Measurements from ENCODE around the gene IMPDH1.

The IMPDH1 gene

DNA sequence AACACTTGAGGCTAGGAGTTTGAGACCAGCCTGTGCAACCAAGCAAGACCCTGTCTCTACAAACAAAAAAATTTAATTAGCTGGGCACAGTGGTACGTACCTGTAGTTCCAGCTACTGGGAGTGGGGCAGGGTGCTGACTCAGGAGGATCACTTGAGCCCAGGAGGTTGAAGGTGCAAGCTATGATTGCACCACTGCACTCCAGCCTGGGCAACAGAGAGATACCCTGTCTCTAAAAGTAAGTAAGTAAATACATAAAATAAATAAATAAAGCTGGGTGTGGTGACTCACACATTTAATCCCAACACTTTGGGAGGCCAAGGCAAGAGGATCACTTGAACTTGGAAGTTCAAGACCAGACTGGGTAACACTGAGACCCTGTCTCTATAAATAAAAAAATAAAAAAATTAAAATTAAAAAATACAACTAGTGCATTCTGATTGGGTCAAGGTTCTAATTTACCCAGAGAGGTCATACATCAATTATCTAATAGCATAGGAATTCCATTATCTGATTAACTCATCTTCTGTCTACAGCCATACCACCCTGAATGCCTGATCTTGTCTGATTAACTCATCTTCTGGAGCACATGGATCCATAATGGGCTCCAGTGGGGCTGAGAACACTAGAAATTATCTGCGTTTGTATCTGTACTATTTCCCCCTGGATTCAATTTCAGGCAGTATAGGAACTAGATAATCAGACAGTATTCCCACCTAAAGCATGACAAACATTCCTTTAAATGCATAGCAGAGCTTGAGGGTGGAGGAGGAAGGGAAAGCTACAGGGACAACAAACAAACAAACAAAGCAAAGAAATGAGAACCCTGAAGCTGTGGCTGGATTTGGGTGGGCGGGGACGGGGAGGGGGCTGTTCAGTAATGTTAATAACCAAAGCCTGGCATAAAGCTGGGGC, 24.9 kb upstream of the IMPDH1 start:
- DNase-seq (ENCODE audit: low read depth, low spot score) = no peak

DNA sequence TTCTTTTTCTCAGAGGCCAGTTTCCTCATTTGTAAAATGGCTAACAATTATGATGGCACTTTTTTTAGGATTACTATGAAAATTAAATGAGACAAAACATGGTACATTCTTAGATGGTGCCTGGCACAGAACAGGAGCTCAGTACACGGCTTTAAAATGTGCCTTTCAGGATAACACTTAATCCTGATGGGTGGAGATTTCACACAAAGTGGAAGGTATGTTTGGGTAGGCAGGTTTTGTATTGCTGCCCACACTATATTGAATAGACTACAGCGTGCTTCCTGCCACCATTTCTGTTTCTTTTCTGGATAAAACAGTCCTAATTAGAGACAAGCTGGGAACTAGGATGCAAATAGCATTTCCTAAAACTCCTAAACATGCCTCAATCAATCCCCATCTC, 22.0 kb upstream of the IMPDH1 start:
- DNase-seq (ENCODE audit: low read depth, low spot score) = no peak

DNA sequence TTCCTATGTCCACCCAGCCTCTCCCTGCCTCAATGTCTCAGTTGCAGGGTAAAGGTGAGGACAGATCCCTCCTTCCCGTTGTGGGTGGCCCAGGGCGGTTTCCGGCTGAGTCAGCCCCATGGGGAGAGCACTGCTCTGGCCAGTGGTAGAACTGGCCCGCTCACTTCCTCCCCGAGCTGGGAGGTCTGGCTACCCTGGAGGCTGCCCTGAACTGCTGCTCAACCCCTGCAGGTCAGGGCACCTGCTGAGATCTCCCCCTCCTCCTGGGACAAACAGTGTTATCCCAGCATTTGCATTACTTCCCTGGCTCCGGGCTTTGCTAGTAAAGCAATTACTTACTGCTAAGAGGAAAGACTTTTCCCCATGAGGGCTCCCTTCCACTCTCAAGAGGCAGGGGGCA, 21.4 kb upstream of the IMPDH1 start:
- DNase-seq (ENCODE audit: low read depth, low spot score) = no peak

DNA sequence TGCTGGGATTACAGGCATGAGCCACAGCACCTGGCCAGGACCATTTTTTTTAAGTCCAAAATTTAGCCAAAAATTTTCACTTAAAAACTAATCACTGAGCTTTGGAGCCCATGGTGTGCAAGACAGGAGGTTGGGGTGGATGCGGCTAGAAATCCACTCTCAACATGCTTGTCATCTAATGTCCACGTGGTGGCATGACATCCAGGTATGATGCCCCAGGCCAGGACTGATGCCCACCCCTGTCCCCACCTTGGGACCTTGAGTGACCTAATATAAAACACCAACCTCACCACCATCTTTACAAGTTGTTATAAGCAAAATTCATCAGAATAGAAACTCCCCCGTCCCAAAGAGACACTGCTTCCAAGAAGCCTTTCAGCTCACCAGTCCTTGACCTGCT, 20.4 kb upstream of the IMPDH1 start:
- DNase-seq (ENCODE audit: low read depth, low spot score) = no peak

DNA sequence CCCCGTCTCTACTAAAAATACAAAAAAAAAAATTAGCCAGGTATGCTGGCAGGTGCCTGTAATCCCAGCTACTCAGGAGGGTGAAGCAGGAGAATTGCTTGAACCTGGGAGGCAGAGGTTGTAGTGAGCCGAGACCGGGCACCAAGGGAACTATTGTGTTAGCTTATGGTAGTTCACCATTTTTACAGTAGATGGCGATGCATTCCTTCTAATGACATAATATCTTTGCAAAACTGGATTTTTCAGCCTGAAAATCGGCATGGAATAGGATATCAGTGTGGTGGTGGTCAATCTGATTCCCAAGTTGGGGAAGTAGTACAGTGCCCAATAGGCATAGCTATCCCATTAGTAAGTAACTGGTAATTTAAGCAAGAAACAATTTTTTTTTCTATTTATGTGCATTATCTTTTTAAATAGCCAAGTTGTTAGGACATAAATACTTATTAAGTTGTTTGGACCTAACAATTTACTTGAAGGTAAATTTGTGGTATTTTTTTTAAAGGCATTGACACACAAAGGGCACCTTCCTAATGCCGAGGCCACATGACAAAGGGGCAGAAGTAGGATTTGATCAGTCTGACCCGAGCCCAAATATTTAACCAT, 17.6 kb upstream of the IMPDH1 start:
- DNase-seq (ENCODE audit: low read depth, low spot score) = no peak

DNA sequence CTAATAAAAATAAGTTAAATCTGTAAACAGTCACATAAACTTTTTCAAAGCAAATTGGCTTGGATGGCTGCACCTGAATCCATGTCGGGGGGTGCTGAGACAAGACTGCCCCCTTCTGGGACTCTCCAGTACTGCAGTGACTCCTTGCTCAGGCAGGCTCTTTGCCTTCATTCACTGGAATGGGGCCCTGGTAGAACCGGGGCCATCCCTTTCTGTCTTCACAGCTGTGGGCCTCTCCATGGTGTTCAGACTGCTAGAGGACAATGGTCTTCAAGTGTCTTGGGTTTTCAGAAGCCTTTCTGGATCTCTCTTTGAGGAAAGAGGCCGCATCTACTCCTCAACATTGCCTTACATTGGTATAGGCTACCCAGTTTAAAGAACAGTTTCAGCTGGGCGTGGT, 16.1 kb upstream of the IMPDH1 start:
- no peak for DNase-seq (ENCODE audit: low read depth, low spot score)

DNA sequence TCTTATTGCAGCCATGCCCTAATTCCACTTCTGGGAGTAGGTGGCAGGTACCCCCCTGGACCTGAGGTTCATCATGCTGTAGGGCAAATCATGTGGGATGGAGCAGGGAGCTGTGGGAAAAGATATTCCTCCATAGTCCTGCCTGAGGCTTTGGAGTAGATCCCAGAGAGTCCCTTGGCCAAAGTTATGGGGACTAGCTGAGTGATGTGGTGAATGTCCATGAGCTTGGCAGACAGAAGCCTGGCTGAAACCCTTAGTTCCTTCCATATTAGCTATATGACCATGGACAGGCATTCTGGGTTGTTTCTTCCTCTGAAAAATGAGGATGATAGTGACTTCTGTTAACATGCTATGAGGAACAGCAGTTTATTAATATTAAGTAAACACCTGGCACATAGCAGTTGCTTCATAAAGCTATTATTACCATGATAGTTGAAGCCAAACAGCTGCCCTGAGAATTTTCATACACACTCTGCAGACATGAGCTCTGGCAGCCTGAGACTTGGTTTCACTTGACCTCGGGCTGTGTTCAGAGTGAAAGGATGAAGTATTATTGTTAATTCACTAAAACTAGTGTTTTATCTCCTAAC, 15.0 kb upstream of the IMPDH1 start:
- no peak for DNase-seq (ENCODE audit: low read depth, low spot score)

DNA sequence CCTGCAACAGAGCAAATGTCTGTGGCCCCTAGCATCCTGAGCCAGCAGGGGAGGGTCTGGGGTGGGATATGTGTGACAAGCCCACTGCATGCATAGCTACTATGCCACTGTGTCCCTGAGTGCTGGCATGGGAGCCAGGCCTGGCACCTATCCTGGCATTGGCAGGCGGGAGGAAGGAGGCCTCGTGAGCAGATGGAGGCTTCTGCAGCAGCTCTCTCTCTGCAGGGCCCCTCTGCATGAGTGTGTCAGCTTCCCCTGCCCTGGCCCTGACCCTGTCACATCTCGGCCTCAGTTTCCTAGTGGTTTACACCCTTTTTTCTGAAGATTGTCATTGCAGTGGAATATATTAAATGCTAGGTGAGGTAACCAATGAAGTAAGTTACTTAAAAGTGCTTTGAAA, 13.1 kb upstream of the IMPDH1 start:
- no peak for DNase-seq (ENCODE audit: low read depth, low spot score)

DNA sequence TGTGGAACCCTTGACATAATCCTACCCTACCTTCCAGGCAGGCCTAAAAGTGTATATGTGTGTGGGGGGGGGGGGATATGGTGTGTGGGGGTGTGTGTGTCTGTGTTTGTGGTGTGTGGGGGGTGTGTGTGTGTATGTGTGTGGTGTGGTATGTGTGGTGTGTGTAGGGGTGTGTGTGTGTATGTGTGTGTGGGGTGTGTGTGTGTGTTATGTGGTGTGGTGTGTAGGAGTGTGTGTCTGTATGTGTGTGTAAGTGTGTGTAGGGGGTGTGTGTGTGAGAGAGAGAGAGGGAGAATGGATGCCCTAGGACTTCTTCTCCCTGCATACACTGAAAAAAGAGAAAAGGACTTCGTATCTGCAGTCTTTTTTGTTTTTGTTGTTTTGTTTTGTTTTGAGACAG, 12.3 kb upstream of the IMPDH1 start:
- no peak for DNase-seq (ENCODE audit: low read depth, low spot score)

DNA sequence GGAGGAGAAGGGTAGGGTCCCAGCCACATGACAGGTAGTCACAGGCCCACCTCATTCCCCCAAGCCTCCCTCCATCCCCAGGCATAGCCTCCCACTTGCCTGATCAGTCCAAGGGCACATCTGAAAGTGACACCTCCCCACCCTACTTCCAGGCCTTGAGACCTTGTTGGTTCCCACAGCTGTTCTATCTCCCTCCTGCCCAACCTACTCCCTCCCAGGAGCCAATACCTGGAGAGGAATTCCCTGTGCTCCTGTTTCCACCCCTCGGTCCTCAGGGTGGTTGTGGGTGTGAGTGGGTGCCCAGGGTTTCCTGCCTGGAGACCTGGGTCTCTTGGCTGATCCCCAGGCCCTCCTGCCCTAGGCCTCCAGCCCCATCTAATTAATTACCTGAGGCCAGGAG, 11.6 kb upstream of the IMPDH1 start:
- no peak for DNase-seq (ENCODE audit: low read depth, low spot score)

DNA sequence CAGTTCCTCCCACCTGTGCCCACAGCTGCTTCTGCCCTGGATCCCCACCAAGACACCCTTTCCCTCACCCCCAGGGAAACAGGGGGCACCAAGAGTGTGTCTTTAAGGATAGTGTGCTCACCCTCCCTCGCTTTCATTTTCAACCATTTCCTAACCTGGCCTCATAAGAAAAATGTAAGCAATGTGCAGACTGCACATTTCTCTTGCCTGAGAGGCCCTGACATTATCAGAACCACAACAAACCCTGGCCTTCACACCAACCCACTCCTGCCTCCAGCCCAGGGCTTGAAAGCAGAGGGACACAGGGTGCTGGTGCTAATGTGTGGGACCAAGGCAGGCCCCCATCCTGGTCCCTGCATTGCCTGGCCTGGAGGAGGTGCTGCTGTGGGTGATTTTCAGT, 11.0 kb upstream of the IMPDH1 start:
- DNase-seq (ENCODE audit: low read depth, low spot score) = no peak

DNA sequence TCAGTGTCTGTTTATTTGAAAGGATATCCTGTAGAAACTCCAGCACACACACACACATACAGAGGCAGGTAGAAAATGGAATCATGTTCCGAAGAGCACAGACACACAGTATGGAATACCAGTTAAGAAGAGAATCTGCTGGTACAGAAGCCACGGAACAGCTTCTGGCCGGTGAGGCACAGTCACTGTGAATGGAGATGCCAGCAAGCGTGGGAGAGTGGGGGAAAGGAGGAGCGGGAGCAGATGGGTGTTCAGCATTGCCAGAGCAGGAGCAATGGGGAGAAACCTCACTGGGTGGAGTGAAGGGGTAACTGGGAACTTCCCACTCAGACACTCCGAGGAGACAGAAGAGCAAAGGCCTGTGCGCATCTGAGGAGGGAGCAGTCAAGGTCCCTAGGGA, 9.5 kb upstream of the IMPDH1 start:
- DNase-seq (ENCODE audit: low read depth, low spot score) = no peak

DNA sequence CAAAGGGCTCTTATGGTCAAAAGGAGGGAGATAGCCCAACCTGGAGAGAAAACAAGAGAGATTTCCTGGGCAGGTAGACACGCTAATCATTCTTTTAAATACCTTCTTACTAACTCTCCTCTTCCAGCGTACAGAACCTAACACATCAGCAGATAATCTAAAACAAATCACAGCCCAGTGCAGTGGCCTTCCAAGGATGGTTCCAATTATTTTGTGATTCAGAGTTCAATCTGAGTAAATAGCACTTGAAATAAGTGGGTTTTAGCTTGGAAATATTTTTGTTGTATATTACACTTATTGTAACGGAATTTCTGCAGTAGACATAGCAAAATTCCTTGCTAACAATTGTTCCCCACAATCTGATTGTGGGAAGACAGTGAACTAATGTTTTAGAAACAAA, 7.3 kb upstream of the IMPDH1 start:
- DNase-seq (ENCODE audit: low read depth, low spot score) = no peak

DNA sequence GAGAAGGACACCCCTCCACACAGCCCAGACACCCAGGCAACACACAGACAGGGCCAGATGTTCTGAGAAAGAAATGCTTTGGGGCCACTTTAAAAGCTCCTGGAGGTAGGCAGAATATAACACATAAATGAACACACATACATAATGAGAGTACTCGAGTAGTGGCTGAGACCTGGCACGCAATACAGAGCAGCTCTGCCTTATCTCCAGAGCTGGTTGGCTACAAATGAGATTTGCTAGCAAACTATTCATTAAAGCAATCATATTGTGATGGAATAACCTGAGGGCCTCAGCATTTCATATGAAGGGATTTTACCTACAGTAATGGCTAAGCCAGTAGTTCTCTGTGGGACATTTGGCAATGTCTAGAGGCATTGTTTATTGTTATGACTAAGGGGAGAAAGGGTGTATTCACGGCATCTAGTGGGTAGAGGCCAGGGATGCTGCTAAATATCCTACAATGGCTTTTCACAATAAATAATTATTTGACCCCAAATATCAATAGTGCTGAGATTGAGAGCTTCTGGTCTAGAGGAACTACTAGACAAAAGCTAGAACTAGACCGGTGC, 5.5 kb upstream of the IMPDH1 start:
- no peak for DNase-seq (ENCODE audit: low read depth, low spot score)

DNA sequence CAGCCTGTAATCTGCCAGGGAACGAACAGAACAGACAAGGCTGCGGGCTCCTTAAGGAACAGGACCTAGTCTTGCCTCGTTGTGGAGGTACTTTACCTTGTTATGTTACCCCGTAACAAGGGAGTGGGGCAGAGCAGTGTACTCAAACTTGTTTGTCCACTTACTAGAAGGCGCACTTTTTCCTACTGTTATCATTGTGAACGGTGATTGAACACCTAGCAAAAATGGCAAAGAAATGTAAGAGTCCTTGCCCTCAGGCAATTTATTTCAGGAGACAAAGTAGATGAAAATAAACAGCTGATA, 620 bp upstream of the IMPDH1 start:
- DNase-seq (ENCODE audit: low read depth, low spot score) = no peak

DNA sequence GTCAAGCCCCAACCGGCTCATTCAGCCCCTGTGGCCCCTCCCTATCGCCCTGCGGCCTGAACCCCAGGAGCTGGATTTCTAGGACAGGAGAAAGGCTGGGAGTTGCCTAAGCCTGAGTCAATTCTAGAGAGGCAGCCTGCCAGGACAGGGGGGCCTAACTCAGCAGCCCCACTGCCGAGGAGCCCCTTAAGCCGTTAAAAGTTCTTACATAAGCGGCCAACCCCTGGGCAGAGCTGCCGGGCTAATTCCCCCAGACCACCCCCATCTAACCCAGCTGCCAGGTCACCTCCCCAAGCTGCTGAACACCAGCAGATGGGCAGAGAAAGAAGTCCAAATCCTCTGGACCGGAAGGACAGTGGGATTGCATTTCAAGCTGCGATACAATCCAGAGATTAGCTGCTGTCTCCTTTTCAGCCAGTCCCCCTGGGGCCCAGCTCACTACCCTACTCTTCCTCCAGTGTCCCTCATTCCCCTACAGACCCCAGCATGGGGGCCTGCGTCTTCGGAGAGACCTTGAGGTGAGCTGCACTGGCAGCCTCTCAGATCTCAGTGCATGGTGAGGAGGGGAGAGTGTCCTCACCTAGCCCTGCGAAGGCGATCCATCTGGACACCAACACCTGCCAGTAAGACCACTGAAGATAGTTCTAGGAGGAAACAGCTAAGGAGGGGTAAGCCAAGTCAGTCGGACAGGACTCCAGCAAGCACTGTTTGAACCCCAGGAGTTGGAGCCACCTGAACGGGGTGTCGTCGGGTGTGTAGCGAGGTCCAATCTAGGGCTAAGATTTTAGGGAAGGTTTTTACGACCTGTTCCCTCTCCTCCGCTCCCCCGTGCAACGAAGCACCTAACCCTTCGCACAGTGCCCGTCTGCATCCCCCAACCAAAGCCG, 830 bp downstream of the IMPDH1 start:
- DNase-seq (ENCODE audit: low read depth, low spot score) = no peak

DNA sequence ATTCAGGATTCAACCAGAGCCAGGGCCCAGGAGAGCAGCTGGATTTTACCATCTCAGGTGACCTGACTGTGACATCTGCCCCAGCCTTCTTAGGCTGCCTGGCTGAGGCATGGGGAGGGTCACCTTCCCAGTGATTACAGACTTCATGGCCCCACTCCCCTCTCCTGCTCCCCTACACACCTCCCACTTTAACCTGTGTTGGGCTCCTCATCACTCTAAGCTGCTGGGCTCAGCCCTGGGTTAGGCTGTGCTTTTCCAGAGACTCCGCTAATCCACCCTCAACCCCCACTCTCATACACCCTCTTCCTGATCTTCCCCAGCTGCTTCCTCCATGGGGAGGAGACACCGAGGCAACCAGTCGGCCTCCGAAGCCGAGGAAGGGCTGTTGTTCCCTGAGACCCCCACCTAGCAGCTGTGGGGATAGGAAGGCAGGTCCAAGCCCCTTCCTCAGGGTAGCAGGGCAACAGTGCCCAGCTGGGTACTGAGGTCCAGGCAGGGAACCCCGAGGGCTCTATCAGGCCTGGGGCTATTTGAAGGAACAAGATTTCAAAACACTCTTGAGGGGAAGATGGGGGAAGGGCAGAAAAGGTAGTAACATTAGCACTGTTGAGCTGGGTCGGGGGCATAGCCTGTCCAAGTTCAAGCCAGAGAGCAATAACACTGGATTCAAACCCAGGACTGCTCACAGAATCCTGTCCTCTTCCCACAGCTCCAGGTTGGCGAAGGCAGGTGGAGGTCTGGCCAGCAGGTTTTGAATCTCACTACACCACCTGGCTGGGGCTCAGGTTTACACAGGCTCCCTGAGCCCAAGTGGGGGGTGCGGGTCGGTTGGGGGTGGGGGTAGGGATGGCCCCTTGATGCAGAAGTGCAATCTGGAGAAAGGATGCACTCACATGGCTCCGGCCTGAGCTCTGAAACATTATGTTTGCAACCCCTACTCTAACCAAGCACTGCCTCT, 1.8 kb downstream of the IMPDH1 start:
- no peak for DNase-seq (ENCODE audit: low read depth, low spot score)

DNA sequence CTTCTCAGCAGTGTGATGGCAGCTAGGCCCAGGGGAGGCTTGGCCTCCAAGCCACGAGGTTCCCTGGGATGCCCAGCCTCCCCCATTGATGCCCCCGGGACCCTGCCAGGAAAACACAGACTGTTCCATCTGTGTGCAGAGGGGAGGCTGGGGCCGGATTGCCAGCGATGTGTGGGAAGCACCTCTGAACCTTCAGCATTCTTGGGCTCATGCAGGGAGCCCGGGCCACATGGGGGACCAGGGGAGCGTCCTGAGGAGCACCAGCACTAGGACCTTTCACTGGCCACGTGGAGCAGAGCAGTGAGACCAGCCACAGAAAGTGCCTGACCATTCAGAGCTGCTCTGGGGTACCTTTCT, 2.6 kb downstream of the IMPDH1 start:
- DNase-seq (ENCODE audit: low read depth, low spot score) = no peak

DNA sequence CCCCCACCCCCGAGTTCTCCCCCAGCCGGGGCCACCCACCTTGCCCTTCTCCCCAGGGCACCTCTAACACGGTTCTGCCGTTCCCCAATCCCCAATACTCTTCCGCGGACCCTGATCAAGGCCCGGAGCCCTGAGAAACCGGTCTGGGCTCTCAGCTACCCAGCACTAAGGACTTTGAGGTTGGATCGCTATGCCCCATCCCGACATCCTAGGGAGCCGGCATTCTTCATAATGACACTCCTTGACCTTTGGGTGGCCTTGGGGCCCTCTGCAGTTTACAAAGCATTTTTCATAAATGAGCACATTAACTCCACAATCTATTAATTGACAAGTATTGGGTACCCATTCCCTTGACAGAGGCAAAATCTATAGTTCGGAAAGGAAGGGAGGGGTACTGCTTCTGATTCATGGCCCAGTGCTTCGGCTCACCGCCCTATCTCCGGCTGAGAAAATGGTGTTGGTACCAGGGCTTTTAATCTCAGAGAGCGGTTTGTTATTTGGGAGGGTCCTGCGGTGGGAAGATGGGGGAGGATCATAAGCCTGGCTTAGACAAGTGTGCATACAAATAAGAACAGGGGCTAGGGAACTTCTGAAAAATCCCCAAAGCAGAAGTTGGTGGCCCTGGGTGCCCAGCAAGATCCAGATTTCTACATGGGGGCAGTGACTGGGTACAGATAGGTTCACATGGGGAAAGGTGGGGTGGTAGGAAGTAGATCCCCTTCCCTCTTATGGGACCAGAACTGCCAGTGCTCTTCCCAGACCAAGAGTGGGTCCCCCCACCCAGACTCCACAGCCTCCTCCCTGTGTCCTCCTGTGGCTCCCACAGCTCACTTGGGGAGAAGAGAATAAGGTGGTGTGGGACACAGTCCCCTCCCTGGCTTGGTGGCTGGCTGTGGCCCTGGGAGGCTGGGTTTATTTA, 3.2 kb downstream of the IMPDH1 start:
- no peak for DNase-seq (ENCODE audit: low read depth, low spot score)

All from iPS DF 19.7 (cell line).